Esophagus muscularis mucosa (tissue), 3 donors: Measurements from ENCODE around the gene CLDN15.

Experiments used
- CTCF ChIP-seq, 3 experiments: fragments of 200-600 bp in 2 of 3; fragments of 450-650 bp in 1 of 3; sonication (generic) in 2 of 3; IDR thresholded peaks; one replicate each; pipeline ENCODE4 v1.5.1; 2017 to 2019; ENCODE audit warnings: antibody characterized with exemption in 3 of 3, mild to moderate bottlenecking in 2 of 3, moderate library complexity in 1 of 3
- POLR2A ChIP-seq: fragments of 450-650 bp; IDR thresholded peaks from one replicate; pipeline ENCODE4 v1.6.1; 2017; ENCODE audit warnings: antibody characterized with exemption, moderate library complexity, mild to moderate bottlenecking, low read depth

DNA sequence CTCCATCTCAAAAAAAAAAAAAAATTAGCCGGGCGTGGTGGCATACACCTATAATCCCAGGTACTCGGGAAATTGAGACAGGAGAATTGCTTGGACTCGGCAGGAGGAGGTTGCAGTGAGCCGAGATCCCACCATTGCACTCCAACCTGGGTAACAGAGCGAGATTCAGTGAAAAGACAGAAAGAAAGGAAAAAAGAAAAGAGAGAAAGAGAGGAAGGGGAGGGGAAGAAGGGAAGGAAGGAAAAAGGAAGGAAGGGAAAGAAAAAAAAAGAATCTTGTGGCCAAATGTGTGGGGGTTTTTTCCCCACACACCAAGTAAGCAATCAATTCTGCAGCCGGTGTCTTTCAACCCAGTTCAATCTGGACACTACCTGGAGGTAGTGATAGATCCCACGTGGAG is 48.5 kb downstream of the CLDN15 start:
- TF ChIP-seq CTCF (IDR thresholded peaks at IDR 0.05) (no peak), POLR2A (no peak)
